COLO668 (cell line): ENCODE results near the gene CASP7.
"Not testable (repeated sequence)": the region's sequence is repeated elsewhere in the genome, so short reads cannot be mapped to it uniquely, and the experiment has no call there.

ENCODE experiments used
- DNase-seq: peaks from one replicate; lab custom pipeline; 2025; ENCODE audit not compliant: unreplicated experiment; lab: John Stamatoyannopoulos, UW

CASP7 gene

DNA sequence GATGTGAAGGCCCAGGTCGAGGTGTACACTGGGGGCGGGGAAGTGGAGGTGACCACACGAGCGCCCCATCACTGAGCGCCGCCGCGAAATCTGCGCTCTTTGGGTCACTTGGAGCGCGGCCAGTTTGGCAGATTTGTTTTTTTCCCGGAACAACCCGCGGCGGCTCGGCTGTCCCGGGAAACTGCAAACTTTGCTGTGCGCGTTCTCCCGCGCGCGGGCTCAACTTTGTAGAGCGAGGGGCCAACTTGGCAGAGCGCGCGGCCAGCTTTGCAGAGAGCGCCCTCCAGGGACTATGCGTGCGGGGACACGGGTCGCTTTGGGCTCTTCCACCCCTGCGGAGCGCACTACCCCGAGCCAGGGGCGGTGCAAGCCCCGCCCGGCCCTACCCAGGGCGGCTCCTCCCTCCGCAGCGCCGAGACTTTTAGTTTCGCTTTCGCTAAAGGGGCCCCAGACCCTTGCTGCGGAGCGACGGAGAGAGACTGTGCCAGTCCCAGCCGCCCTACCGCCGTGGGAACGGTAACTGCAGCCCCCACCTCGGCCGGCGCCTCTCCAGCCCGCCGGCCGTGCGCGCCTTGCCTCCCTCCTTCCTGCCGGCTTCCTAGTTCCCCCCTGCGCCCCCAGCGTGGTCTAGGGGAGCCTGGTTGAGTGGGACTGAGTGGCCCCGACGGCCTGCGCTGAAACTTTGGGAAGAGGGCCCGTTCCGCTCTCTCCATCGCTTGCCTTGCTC lies at the start of gene CASP7:
CASP7 (plus strand) TSS at position 450 of the 727 bp plus-strand sequence. CDS start 17,582 bp downstream, outside the sequence.
- peak; percentile 83 for DNase-seq

GRCh38 chr10:113630929-113631533 lies 48.7 kb upstream of the CASP7 start:
- DNase-seq = no peak

- DNase-seq = no peak
These were observed 47.9 kb upstream of the CASP7 start for GRCh38 chr10:113631684-113632367.

GRCh38 chr10:113639966-113640365 lies 39.7 kb upstream of the CASP7 start:
- DNase-seq = no peak

DNA sequence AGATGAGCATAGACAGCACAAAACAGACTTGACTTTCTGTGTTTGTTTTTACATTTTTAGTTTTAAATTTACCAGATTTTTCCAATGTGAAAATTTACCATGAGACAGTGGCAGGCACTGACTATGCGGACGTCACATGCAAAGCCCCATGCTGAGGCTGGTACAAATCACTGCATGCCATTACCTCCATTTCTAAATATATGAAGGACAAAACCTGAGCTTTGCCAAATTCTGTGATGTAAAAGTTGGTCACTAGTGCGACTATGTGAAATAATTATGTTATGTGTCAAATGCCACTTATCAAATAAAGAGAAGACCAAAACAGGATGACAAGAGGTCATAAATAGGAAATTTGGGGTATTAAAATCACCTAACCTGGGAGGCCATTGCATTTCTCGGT lies 38.0 kb upstream of the CASP7 start:
- no peak for DNase-seq

GRCh38 chr10:113643183-113643582 lies 36.5 kb upstream of the CASP7 start:
- DNase-seq = no peak

- DNase-seq = no peak
These were observed 35.3 kb upstream of the CASP7 start for GRCh38 chr10:113644185-113645120.

- no peak for DNase-seq
These were observed 33.1 kb upstream of the CASP7 start for GRCh38 chr10:113646336-113647201.

DNA sequence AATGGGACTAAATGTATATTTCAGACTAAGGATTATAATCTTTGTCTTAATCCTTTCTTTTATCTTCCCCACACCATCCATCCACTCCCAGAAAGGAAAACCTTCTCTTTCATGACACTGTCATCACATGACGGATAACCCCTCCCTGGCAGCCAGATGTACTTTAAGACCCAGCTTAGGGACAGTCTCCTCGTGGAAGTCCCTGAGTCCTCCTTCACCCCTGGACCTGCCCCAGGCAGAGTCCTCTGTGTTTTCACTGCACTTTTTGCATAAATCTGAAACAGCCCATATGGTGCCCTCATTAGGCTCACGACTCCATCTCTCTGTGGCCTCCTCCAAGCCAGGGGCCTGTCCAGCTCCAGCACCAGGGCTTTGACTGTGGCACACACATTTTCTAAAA lies 31.9 kb upstream of the CASP7 start:
- DNase-seq = no peak

DNA sequence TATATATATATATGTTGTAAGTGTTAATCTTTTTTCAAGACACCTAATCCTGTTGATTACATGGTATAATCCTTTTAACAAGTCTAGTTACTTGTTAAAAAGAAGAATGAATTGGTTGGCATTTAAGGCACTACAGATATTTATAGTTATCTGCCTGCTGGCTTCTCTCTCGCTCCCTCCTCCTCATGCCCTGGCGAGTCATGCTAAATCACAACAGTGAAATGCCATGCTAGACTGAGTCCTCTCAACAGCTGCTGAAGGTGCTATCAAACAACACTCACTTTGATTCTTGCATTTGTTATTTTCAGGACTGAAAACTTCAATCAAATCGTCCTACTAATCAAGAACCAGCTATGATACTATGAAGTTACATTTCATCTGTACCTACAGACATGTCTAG lies 31.2 kb upstream of the CASP7 start:
- no peak for DNase-seq

- DNase-seq = no peak
These were observed 29.5 kb upstream of the CASP7 start for GRCh38 chr10:113650172-113650571.

DNA sequence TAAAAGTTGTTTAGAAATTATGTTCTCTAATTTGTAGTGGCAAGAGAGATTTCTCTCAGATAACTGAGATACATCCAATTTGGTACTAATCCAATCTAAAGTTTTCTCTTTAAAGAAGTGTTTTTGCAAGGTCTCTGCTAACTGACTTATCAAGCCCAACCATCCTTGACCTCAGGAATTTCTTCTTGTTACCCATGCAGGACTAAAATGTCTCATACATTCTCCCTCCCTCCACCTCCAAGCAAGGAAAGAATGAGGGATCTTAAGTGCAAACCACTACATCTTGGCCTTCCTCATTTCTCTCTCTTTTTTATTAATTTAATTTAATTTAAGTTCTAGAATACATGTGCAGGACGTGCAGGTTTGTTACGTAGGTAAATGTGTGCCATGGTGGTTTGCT lies 28.7 kb upstream of the CASP7 start:
- DNase-seq = no peak

GRCh38 chr10:113651898-113652297 lies 27.8 kb upstream of the CASP7 start:
- DNase-seq = no peak

- DNase-seq = not testable (repeated sequence)
These were observed 27.3 kb upstream of the CASP7 start for GRCh38 chr10:113652456-113652855.

GRCh38 chr10:113656896-113657295 lies 22.8 kb upstream of the CASP7 start:
- no peak for DNase-seq

- DNase-seq = no peak
These were observed 22.2 kb upstream of the CASP7 start for GRCh38 chr10:113657544-113657943.

DNA sequence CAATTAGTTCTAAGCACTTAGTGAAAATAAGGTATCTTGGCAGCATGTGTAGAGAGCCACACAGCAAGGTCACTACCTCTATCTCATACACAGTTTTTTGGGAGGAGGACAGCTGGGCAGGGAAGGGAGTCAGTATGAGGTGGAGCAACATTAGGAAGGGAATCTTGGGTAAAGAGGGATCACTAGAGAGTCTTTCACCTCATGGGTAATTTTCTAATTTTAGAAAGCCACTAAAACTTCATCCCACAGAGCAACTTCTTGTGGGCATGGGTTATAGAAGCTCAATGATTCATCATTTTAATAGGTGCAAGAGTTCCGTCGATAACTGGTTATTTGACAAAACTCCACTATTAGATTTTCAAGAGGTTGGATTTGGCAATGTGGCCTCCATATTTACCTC lies 18.4 kb upstream of the CASP7 start:
- no peak for DNase-seq

DNA sequence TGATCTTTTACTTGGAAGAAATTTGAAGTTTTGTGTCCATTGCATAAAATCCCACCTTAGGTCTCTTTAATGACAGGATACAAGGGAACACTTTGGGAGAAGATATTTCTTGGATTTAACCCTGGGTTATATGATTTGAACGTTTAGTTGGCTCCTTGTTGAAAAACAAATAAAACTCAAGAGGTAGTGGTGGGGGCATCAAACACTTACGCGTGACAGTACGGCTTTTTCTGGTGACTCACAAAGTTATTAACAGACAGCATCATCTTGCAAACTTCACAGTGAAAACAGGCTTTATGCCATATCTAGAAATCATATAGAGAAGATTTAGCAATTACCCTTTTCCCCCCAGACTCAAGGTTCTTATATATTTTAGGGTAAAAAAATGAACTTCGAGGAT lies 16.6 kb upstream of the CASP7 start:
- DNase-seq = no peak

GRCh38 chr10:113663908-113664307 lies 15.8 kb upstream of the CASP7 start, which contains the start of gene NRAP:
Gene NRAP (minus strand): TSS chr10:113664041. CDS start chr10:113663882, 159 bp downstream.
- no peak for DNase-seq

DNA sequence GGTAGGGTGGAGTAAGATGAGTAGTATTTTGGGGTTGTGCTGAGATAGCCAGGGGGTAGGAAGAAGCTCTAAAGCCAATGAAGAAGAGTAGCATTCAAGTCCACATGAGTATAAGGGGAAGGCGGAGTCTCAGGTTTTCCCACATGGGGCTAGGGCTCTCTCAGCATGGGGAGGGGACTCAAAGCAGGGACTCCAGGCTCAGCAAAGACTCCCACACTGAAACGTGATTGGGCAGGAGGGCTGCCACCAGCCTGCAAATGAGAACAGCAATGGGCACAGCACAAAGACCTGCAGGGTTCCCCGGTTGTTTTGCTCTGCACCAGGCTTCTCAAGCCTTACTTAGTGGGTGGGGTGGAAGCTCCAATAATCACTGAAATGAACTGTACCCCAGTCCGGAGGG lies 14.4 kb upstream of the CASP7 start:
- no peak for DNase-seq
